A549 (cell line): ENCODE data around the gene SAPCD2.

Source experiments
- CTCF ChIP-seq: fragments of >200 bp; sonication (Bioruptor Twin); formaldehyde crosslinking; IDR thresholded peaks from 3 replicates; pipeline ENCODE4 v1.5.1; 2016
- HOXB13 ChIP-seq: fragments of 250-450 bp; sonication (Bioruptor Pico); IDR thresholded peaks from 2 replicates; pipeline ENCODE4 v1.5.0; 2020; ENCODE audit warnings: low read depth, mild to moderate bottlenecking, moderate library complexity
- MAFK ChIP-seq: fragments of 450-650 bp; IDR thresholded peaks from 2 replicates; pipeline ENCODE4 v1.6.1; 2014; ENCODE audit not compliant: partially characterized antibody
- MAX ChIP-seq: IDR thresholded peaks from 2 replicates; pipeline ENCODE4 v1.6.1; 2012
- MYC ChIP-seq: IDR thresholded peaks from 2 replicates; pipeline ENCODE4 v1.6.1; 2012; ENCODE audit warnings: mild to moderate bottlenecking, inconsistent platforms, low read length, improper control_type of control experiment, borderline replicate concordance
- RAD21 ChIP-seq, 2 experiments: fragments of >200 bp in 1 of 2; sonication (Bioruptor Twin) in 1 of 2; formaldehyde crosslinking in 1 of 2; IDR thresholded peaks in 1 of 2; conservative IDR thresholded peaks in 1 of 2; 2 replicates in 1 of 2; 3 replicates in 1 of 2; pipeline ENCODE4 v1.6.1; 2012 to 2018; ENCODE audit warnings: inconsistent platforms in 1 of 2
- RNF2 ChIP-seq: fragments of 200-600 bp; sonication (generic); IDR thresholded peaks from 2 replicates; pipeline ENCODE4 v1.6.1; 2016; ENCODE audit warnings: low read depth, mild to moderate bottlenecking, antibody characterized with exemption, moderate library complexity, borderline replicate concordance
- TP53 ChIP-seq: fragments of 250-450 bp; sonication (Bioruptor Pico); IDR thresholded peaks from 2 replicates; pipeline ENCODE4 v1.5.0; 2021; ENCODE audit warnings: mild to moderate bottlenecking, moderate library complexity
- ZNF302 ChIP-seq: fragments of 250-450 bp; sonication (Bioruptor Pico); IDR thresholded peaks from 2 replicates; pipeline ENCODE4 v1.9.0; 2021; ENCODE audit warnings: inconsistent platforms, mild to moderate bottlenecking, moderate library complexity

GRCh38 chr9:137049544-137050449, 20.6 kb downstream of the SAPCD2 start:
- TF ChIP-seq CTCF, result peak; percentile 49
- TF ChIP-seq RAD21 (conservative IDR thresholded peaks at IDR 0.05 in 1 of 2, IDR thresholded peaks at IDR 0.05 in 1 of 2), result peak; percentile 41 to 63; a peak in 4 of 5 replicates
- no peak for TF ChIP-seq MAFK
- TF ChIP-seq TP53 (CRISPR knock-in tag), result no peak
- no peak for TF ChIP-seq HOXB13 (CRISPR knock-in tag)
- no peak for TF ChIP-seq ZNF302 (CRISPR knock-in tag)
- TF ChIP-seq MAX, result no peak
- no peak for TF ChIP-seq RNF2
- TF ChIP-seq MYC, result no peak
